Stomach (tissue), 4 donors: ENCODE measurements around the gene COIL.

Experiments used
- POLR2A ChIP-seq, 4 donors: fragments of 450-650 bp; IDR thresholded peaks; one replicate each; pipeline ENCODE4 v1.6.1; 2016; ENCODE audit warnings: antibody characterized with exemption in 4 of 4, control low read depth in 2 of 4, mild to moderate bottlenecking in 1 of 4, moderate library complexity in 1 of 4
- POLR2AphosphoS5 ChIP-seq, 3 donors: sonication (generic); formaldehyde crosslinking; IDR thresholded peaks; one replicate each; pipeline ENCODE4 v1.6.1; 2016; ENCODE audit warnings: antibody characterized with exemption in 3 of 3
- TF ChIP-seq, protein P1 (sequence below), 7 experiments: fragments of 450-650 bp in 4 of 7; fragments of 200-600 bp in 3 of 7; sonication (generic) in 3 of 7; IDR thresholded peaks; one replicate each; pipeline ENCODE4 v1.5.1; 2016 to 2019; ENCODE audit warnings: antibody characterized with exemption in 7 of 7, control low read depth in 2 of 7, mild to moderate bottlenecking in 1 of 7

DNA sequence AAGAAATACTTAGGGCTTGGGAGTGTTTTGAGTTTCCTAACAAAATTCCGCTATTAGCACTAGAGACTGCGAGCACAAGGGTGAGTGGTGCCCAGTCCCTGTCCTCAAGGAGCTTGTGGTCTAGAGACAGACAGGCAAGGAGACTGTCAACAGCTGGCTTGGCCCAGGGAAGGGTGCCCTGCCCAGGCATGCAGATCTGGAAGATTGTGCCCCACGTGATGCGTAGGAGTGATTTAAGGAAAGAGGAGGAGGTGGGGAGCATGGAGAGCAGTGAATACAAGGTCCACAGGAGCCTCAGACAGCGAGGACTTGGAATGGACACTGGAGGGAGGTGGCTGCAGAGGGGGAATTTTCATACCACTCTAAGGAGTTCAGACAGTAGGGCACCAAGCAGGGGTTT is 42.1 kb upstream of the COIL start:
- TF ChIP-seq, protein P1, sequence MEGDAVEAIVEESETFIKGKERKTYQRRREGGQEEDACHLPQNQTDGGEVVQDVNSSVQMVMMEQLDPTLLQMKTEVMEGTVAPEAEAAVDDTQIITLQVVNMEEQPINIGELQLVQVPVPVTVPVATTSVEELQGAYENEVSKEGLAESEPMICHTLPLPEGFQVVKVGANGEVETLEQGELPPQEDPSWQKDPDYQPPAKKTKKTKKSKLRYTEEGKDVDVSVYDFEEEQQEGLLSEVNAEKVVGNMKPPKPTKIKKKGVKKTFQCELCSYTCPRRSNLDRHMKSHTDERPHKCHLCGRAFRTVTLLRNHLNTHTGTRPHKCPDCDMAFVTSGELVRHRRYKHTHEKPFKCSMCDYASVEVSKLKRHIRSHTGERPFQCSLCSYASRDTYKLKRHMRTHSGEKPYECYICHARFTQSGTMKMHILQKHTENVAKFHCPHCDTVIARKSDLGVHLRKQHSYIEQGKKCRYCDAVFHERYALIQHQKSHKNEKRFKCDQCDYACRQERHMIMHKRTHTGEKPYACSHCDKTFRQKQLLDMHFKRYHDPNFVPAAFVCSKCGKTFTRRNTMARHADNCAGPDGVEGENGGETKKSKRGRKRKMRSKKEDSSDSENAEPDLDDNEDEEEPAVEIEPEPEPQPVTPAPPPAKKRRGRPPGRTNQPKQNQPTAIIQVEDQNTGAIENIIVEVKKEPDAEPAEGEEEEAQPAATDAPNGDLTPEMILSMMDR (IDR thresholded peaks at IDR 0.05): no peak
- TF ChIP-seq POLR2A (IDR thresholded peaks at IDR 0.05) (no peak), POLR2AphosphoS5 (IDR thresholded peaks at IDR 0.05) (no peak)
